ENCODE results near the gene SLC2A14.
"Not testable (repeated sequence)": the region's sequence is repeated elsewhere in the genome, so short reads cannot be mapped to it uniquely, and the experiment has no call there.

Gene SLC2A14

DNA sequence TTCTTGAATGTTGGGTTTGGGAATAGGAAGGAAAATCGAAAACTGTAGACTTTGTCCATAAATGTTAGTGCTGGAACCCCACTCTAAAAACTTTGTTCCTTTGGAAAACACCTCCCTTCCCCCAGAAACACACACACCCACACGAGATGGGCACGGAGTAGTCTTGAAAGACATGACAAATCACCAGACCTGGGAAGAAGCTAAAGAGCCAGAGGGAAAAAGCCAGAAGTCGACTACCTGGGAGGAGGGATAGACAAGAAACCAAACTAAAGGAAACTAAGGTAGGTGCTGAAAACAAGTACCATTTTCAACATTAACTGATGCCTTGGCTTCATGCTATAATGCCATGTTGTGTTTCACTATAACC lies 84.4 kb downstream of the SLC2A14 start:
- TF ChIP-seq CTCF (IDR thresholded peaks at IDR 0.05; ENCODE audit: control insufficient read depth, insufficient read depth, low read depth, low read length, missing control alignments) = no peak
- no peak for DNase-seq (ENCODE audit: low read depth)
- no peak overlapping the region for H3K4me3 ChIP-seq (ENCODE audit: control insufficient read depth, low read depth, low read length)

GRCh38 chr12:7787574-7788293 lies 85.0 kb downstream of the SLC2A14 start:
- no peak overlapping the region for H3K4me3 ChIP-seq (ENCODE audit: control insufficient read depth, low read depth, low read length)
- DNase-seq (ENCODE audit: low read depth) = no peak
- no peak for TF ChIP-seq CTCF (IDR thresholded peaks at IDR 0.05; ENCODE audit: control insufficient read depth, insufficient read depth, low read depth, low read length, missing control alignments)

DNA sequence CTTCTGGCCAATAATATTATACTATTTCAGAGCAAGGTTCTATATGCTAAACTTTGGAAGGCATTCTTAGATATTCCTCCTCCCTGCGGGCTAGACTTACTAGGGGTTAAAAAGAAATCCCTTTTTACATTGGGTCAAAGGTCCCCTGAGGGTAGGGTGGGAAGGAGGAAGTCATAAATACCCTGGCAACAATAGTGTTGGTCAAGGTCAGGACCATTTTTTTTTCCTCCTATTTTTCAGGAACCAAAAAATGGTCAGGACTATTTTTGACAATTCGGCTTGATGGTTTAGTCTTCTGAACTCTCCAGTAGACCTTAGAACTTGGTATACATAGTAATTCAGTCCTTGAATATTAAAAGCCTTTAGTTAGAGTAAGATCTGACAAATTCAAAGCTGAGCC lies 88.0 kb downstream of the SLC2A14 start:
- TF ChIP-seq CTCF (IDR thresholded peaks at IDR 0.05; ENCODE audit: control insufficient read depth, insufficient read depth, low read depth, low read length, missing control alignments) = no peak
- no peak for DNase-seq (ENCODE audit: low read depth)
- no peak overlapping the region for H3K4me3 ChIP-seq (ENCODE audit: control insufficient read depth, low read depth, low read length)

GRCh38 chr12:7783433-7783832 lies 89.3 kb downstream of the SLC2A14 start:
- not testable (repeated sequence) for H3K4me3 ChIP-seq (ENCODE audit: control insufficient read depth, low read depth, low read length)

GRCh38 chr12:7782055-7782454 lies 90.7 kb downstream of the SLC2A14 start:
- DNase-seq (ENCODE audit: low read depth) = no peak
- no peak overlapping the region for H3K4me3 ChIP-seq (ENCODE audit: control insufficient read depth, low read depth, low read length)
- no peak for TF ChIP-seq CTCF (IDR thresholded peaks at IDR 0.05; ENCODE audit: control insufficient read depth, insufficient read depth, low read depth, low read length, missing control alignments)

More at GRCh38 chr12:7783433-7783832, 89.3 kb downstream of the SLC2A14 start:
- DNase-seq (ENCODE audit: low read depth) = not testable (repeated sequence)

DNA sequence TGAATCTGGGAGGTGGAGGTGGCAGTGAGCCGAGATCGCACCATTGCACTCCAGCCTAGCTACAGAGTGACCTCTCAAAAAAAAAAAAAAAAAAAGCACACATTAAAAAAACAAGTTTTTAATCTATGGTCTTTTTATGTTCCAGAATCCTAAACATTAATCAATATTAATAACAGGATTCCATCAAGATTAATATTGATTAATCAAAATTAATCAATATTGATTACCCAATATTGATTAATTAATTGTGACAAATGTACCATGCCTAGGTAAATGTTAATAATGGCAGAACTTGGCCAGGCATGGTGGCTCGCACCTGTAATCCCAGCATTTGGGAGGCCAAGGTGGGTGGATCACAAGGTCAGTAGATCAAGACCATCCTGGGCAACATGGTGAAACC lies 91.4 kb downstream of the SLC2A14 start:
- no peak for DNase-seq (ENCODE audit: low read depth)
- no peak overlapping the region for H3K4me3 ChIP-seq (ENCODE audit: control insufficient read depth, low read depth, low read length)
- TF ChIP-seq CTCF (IDR thresholded peaks at IDR 0.05; ENCODE audit: control insufficient read depth, insufficient read depth, low read depth, low read length, missing control alignments) = no peak

DNA sequence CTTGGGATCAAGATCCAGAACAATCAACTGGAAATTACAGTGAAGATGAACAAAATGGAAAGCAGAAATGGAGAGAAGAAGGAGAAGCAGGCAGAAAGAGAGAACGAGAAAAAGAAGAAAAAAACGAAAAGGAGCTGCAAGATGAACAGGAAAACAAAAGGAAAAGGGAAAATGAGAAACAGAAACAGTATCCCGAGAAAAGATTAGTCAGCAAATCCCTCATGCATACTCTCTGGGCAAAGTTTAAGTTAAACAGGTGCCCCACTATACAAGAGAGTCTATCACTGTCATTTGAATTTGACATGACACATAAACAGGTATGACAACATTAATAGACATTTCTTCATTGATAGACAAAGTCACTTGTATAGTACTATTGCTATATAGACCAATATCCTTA lies 102.7 kb downstream of the SLC2A14 start:
- H3K4me3 ChIP-seq (ENCODE audit: control insufficient read depth, low read depth, low read length) = no peak overlapping the region
- DNase-seq (ENCODE audit: low read depth) = no peak
- no peak for TF ChIP-seq CTCF (IDR thresholded peaks at IDR 0.05; ENCODE audit: control insufficient read depth, insufficient read depth, low read depth, low read length, missing control alignments)
